Dendritic cell treated with granulocyte-macrophage colony-stimulating factor and Interleukin-4, amounts not matched to agents 40 ng/mL and 50 ng/mL, for 4 days (primary cell): Measurements from ENCODE around the gene F8.

Experiments used
- H3K27ac Mint-ChIP-seq: one replicate; pipeline ENCODE4 v1.8.0; 2022; ENCODE audit warnings: mild to moderate bottlenecking, mixed read lengths
- H3K27me3 Mint-ChIP-seq: one replicate; pipeline ENCODE4 v1.8.0; 2022; ENCODE audit warnings: mild to moderate bottlenecking, mixed read lengths
- H3K36me3 Mint-ChIP-seq: one replicate; pipeline ENCODE4 v1.8.0; 2022; ENCODE audit warnings: low read depth, mixed read lengths
- H3K4me1 Mint-ChIP-seq: one replicate; pipeline ENCODE4 v1.8.0; 2022; ENCODE audit warnings: low read depth, mixed read lengths
- H3K4me3 Mint-ChIP-seq: one replicate; pipeline ENCODE4 v1.8.0; 2022; ENCODE audit warnings: mild to moderate bottlenecking, moderate library complexity, mixed read lengths
- H3K9me3 Mint-ChIP-seq: one replicate; pipeline ENCODE4 v1.8.0; 2022; ENCODE audit warnings: mixed read lengths
- intact Hi-C: fragments of 100-400 bp; cut with micrococcal nuclease; formaldehyde crosslinking; loops from one replicate; pipeline ENCODE4 v1.15.0; 2022

F8 gene

DNA sequence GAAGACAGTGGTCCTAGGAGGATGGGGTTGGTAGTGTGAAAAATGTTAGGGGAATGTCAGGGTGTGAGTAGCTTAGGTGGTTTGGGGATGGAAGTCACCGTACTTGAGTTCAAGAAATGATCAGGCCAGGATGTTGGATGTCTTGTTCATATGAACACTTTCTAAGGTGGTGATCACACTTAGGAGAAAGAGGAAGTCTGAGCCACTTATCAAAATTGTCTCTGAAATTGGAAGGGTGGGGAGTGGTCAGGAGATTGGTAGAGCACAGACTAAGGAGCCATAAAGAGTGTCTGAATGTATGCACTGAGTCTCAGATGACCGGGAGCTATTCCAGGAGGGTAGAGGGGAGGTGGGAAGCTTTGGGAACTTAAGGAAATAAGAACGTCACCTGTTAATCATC, 31.1 kb upstream of the F8 start:
- H3K4me3 Mint-ChIP-seq: no peak overlapping the region
- peaks cover 11% of the 10 kb centered on the region for H3K4me1 Mint-ChIP-seq
- no peak overlapping the region for H3K27ac Mint-ChIP-seq
- H3K27me3 Mint-ChIP-seq: no peaks in the 10 kb centered on the region
- H3K9me3 Mint-ChIP-seq: no peaks in the 10 kb centered on the region
- peaks cover 35% of the 10 kb centered on the region for H3K36me3 Mint-ChIP-seq
- intact Hi-C loops: no loop called here

DNA sequence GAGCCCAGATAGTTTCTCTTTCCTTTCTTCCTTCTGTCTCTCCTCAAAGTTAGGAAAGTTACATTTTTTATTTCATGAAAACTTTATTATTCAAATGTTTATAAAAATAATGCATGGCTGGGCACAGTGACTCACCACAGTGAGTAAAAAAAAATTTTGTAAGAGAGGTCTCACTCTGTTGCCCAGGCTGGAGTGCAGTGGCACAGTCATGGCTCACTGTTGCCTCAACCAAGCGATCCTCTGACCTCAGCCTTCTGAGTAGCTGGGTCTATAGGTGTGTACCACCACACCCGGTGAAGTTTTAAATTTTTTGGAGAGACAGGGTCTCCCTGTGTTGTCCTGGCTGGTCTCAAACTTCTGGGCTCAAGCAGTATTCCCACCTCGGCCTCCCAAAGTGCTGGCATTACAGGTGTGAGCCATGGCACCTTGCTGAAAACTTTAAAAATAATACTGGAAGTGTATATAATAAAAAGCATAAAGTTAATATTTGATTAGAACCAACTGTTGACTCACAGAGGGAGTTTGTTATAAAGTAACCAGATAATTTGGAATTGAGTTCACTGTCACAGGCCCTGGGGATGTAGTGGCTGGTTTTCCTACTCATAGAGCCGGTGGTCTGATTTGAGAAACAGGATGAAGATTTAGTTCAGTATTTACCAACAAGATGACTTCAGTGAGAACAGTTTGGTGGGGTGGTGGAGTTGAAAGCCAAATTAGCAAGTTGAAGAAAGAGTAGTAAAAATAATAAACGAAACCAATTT, 30.4 kb upstream of the F8 start:
- Mint-ChIP-seq H3K4me3 (no peak overlapping the region), H3K27me3 (no peaks in the 10 kb centered on the region), H3K27ac (no peak overlapping the region)

DNA sequence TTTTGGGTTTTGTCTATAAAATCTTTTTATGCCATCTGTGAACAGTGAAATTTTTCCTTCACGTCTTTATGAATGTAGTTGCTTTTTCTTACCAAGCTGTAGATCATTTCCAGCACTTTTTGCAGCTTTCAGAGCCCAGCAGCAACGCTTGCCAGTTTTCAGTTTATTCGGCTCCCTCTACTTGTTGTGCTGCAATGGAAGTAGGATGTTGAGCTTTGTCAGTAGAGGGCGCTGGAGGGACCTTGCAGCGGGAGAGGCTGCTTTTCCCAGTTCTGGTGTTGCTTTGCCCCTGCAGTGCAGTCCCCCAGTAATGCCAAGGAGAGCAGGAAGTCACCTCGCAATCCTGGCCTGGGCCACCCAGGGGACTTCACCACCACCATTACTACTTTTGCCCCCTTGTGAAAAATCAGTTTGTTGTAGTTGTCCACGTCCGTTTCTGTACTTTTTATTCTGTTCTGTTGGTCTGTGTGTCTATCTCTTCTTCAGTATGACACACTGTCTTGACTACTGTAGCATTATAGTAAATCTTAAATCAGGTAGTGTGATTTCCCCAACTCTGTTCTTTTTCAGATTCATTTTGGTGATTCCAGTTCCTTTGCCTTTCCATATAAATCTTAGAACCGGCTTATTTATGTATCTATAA, 26.6 kb upstream of the F8 start:
- peaks cover 12% of the 10 kb centered on the region for H3K4me1 Mint-ChIP-seq
- H3K27ac Mint-ChIP-seq: no peak overlapping the region
- H3K4me3 Mint-ChIP-seq: no peak overlapping the region
- H3K9me3 Mint-ChIP-seq: no peaks in the 10 kb centered on the region
- no peaks in the 10 kb centered on the region for H3K27me3 Mint-ChIP-seq
- H3K36me3 Mint-ChIP-seq: peaks cover 55% of the 10 kb centered on the region
- intact Hi-C loops: no loop called here

More for the DNA sequence above, 30.4 kb upstream of the F8 start:
- peaks cover 12% of the 10 kb centered on the region for H3K4me1 Mint-ChIP-seq
- H3K36me3 Mint-ChIP-seq: peaks cover 39% of the 10 kb centered on the region
- intact Hi-C loops: no loop called here
- H3K9me3 Mint-ChIP-seq: no peaks in the 10 kb centered on the region

DNA sequence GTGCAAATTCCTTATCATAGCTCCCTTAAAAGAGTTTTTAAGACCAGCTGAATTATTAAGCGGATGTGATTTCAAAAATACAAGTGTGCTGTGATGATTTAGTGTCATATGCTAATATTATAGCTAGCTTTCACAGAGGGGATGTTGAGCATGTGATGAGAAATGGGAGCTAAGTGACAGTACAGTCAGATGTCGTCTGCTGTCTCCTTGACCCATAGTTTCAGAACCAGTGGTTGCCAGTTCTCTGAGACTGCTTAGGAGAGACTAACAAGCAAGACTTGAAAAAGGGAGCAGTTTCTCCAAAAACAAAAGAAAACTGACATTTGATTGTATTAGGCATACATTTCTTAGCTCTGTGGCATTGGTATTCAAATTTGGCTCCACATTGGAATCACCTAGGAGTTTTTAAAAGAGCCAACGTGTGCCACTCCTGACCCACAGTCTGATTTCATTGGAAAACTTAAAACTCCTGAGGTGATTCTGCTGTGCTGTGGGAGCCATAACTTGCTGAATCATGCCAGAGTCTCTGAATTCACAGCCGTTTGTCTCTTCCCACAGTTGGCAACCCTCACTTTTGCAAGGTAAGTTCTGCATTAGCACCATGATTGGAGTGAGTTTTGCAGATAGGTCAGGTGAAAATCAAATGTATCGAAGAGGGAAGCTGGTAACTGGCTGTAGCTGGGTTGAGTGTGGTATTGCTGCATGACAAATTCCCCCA, 24.4 kb upstream of the F8 start:
- H3K4me3 Mint-ChIP-seq: no peak overlapping the region
- H3K27ac Mint-ChIP-seq: no peak overlapping the region
- H3K4me1 Mint-ChIP-seq: peaks cover 12% of the 10 kb centered on the region
- H3K36me3 Mint-ChIP-seq: peaks cover 40% of the 10 kb centered on the region
- no peaks in the 10 kb centered on the region for H3K9me3 Mint-ChIP-seq
- intact Hi-C loops: no loop called here
- H3K27me3 Mint-ChIP-seq: no peaks in the 10 kb centered on the region

DNA sequence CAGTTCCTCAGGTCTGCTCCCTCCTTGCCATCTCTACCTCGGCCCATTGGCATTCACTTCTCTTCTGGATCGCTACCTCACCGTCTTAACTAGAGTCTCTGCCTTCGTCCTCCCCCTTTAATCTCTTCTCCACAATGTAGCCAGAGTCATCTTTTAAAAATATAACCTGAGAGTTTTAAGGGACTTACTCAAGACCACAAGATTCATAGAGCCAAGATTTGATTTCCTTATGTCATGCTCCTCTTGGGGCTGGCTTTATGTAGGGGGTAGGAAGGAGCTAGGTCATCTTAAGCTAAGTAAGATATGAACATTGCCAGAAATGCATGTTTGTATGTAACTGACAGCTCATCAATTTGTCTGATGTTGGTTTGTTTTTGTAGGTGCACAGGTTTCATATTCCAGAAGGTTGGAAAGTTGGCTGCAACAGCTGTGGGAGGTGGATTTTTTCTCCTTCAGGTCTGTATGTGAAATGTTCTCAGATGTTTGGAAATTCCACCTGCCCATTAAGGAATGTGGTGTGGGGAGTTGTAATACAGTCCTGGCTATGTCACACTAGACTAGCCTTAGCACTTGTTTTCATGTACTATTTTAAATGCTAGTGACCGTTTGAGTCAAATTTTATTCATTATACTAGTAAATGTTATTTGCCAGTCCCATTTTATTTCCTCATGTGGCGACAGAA, 23.7 kb upstream of the F8 start:
- Mint-ChIP-seq H3K9me3 (no peaks in the 10 kb centered on the region), H3K27ac (no peak overlapping the region), H3K36me3 (peaks cover 33% of the 10 kb centered on the region), H3K27me3 (no peaks in the 10 kb centered on the region), H3K4me1 (peaks cover 12% of the 10 kb centered on the region), H3K4me3 (no peak overlapping the region)
- intact Hi-C loops: no loop called here

DNA sequence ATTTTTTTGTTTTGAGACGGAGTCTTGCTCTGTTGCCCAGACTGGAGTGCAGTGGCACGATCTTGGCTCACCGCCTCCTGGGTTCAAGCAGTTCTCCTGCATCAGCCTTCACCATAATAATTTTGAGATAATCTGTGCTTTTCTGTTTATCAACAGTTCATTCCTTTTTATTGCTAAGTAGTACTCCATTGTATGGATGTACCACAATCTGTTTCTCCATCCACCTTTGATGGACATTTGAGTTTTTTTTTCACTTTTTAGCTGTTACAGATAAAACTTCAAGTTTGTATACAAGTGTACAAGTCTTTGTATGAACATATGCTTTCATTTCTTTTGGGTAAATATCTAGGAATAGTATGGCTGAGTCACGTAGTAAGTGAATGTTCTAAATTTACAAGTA, 13.2 kb upstream of the F8 start:
- peaks cover 5% of the 10 kb centered on the region for H3K4me1 Mint-ChIP-seq
- H3K4me3 Mint-ChIP-seq: no peak overlapping the region
- no peaks in the 10 kb centered on the region for H3K27me3 Mint-ChIP-seq
- peaks cover 28% of the 10 kb centered on the region for H3K36me3 Mint-ChIP-seq
- intact Hi-C loops: no loop called here
- no peaks in the 10 kb centered on the region for H3K9me3 Mint-ChIP-seq
- H3K27ac Mint-ChIP-seq: no peak overlapping the region

DNA sequence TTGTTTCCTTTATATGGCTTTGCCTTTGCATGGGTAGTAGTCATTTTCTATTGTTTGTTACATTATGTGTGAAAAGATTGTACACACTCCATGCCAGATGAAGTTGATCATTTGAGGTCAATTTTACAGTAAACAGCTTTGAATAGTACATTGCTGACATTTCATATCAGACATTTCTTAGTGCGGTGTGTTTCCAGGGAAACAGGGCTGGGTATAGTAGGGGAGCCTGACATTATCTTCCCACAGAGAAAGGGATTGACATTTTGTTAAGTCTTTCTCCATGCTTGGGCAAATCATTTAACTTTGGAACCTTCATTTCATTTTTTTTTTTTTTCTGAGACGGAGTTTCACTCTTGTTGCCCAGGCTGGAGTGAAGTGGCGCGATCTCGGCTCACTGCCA, 9.1 kb upstream of the F8 start:
- H3K9me3 Mint-ChIP-seq: no peaks in the 10 kb centered on the region
- peaks cover 17% of the 10 kb centered on the region for H3K36me3 Mint-ChIP-seq
- intact Hi-C loops: no loop called here
- peaks cover 11% of the 10 kb centered on the region for H3K4me1 Mint-ChIP-seq
- H3K27ac Mint-ChIP-seq: no peak overlapping the region
- no peaks in the 10 kb centered on the region for H3K27me3 Mint-ChIP-seq
- H3K4me3 Mint-ChIP-seq: no peak overlapping the region

DNA sequence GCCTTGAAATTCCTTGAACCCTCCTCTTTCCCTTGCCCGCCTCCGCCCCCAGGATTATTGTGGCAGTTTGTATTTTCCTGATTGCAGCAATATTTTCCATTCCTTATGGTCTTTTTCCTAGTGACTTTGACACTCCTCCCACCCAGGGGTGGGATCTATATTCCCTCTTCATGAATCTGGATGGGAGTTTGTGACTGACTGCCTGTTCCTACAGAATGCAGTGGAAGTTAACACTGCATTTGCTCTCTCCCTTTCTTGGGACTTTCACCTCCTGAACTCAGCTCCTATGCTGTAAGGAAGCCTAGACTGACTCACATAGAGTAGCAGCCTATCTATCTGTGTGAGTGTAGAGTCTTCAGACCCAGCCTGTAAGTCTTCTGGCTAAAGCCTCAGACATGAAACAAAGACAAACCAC, 6.4 kb upstream of the F8 start:
- Mint-ChIP-seq H3K36me3 (no peaks in the 10 kb centered on the region), H3K27ac (no peak overlapping the region), H3K9me3 (no peaks in the 10 kb centered on the region), H3K4me3 (no peak overlapping the region), H3K27me3 (no peaks in the 10 kb centered on the region), H3K4me1 (peaks cover 18% of the 10 kb centered on the region)
- intact Hi-C loops: no loop called here

DNA sequence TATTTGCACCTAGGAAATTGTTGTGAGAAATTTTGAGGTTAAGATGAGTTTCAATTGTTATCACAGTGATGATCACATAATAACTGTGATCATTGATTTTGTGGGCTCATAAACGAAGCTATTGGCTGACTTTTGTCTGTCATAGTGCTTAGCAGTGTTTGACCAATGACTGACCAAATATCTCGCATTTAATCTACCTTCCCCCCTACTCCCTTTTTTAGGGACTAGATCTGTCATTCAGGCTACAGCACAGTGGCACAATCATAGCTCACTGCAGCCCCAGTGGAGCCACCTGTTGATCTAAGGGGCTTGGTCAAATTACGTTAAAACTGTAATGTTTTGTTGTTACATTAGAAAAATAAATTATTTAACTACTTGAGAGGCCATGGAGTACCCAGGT, 5.6 kb upstream of the F8 start:
- intact Hi-C loops: no loop called here
- Mint-ChIP-seq H3K4me1 (peaks cover 22% of the 10 kb centered on the region), H3K27ac (peak overlapping the region; percentile 85), H3K27me3 (no peaks in the 10 kb centered on the region), H3K9me3 (no peaks in the 10 kb centered on the region), H3K4me3 (peak overlapping the region; percentile 74), H3K36me3 (no peaks in the 10 kb centered on the region)

DNA sequence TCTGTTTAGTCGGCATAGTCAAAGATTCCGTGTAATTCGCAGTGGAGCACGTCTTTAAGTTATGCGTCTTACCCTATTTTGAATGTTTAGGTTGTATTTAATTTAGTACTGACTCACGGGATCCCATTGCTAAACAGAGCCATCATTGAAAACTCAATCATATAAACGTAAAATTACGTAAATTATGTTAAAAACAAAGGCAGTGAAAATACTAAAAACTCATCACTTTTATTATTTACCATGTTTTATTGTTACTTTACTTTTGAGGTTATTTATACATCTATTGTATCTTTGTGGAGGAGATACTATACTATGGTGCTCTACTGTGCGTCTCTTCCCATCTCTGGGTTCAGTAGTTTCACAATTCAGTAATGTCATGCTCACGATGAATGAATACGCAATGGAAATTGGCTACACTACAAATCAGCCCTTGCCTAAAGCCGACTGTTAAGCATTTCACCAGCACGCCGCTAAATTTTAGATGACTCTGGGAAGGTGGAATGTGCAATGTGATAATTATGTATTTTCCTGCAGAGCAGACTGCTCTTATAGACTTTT, 5.1 kb upstream of the F8 start:
- Mint-ChIP-seq H3K4me3 (peak overlapping the region; percentile 74), H3K4me1 (peaks cover 25% of the 10 kb centered on the region), H3K27ac (peak overlapping the region; percentile 85), H3K27me3 (no peaks in the 10 kb centered on the region), H3K36me3 (no peaks in the 10 kb centered on the region), H3K9me3 (no peaks in the 10 kb centered on the region)
- intact Hi-C loops: no loop called here

DNA sequence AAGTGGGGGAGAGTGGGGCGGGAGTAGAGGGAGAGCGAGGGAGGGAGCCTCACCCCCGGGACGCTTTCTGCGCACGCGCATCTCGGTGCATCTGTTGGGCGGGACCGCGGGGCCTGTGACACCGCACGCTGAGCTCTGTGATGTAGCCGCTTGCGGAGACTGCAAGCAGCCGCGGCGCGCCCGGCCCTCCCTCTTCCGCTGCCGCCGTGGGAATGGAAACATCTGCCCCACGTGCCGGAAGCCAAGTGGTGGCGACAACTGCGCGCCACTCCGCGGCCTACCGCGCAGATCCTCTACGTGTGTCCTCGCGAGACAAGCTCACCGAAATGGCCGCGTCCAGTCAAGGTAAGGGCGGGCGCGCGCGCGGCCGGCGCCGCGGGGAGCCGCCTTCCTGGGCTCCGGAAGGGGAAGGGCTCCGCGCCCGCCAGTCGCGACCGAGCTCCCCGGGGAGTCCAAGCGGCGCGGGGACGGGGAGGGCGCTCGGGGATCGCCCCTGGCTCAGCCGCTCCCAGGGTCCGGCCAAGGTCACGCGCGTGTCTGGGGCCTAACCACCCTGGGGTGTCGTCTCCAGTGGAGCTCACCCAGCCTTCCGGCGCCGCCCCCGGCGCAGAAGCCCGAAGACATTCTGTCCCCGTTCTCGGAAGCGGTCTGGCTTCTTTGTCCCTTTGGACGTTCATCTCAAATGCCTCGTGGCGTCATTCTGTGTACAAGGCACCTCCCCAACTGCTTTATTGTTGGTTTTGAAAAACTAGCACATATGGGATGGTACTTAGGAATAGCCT, 4.4 kb upstream of the F8 start, which contains the start of gene FUNDC2:
FUNDC2 (plus strand) TSS at position 118 of the 782 bp plus-strand sequence; CDS start at position 213, 95 bp downstream.
- intact Hi-C loops: no loop called here
- no peaks in the 10 kb centered on the region for H3K9me3 Mint-ChIP-seq
- peaks cover 31% of the 10 kb centered on the region for H3K4me1 Mint-ChIP-seq
- H3K27me3 Mint-ChIP-seq: no peaks in the 10 kb centered on the region
- H3K27ac Mint-ChIP-seq: peak within 1 kb of the TSS; percentile 85
- no peaks in the 10 kb centered on the region for H3K36me3 Mint-ChIP-seq
- peak within 1 kb of the TSS; percentile 74 for H3K4me3 Mint-ChIP-seq

DNA sequence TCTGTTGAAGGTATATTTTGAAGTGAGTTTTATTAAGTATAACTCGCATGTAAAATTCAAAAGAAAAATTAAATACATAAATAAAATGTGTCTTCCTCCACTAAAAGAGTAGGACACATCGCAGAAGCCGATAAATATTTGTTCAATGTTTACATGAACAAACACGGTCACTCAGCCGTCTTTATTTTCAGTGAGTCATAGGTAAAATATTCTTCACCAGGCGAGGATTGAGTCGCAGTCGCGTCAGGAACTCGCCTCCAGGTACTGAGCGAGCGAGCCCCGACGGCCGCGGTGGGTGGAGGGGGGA, 3.9 kb upstream of the F8 start:
- peaks cover 31% of the 10 kb centered on the region for H3K4me1 Mint-ChIP-seq
- peak overlapping the region; percentile 85 for H3K27ac Mint-ChIP-seq
- no peaks in the 10 kb centered on the region for H3K36me3 Mint-ChIP-seq
- no peaks in the 10 kb centered on the region for H3K27me3 Mint-ChIP-seq
- H3K4me3 Mint-ChIP-seq: peak overlapping the region; percentile 66
- intact Hi-C loops: no loop called here
- H3K9me3 Mint-ChIP-seq: no peaks in the 10 kb centered on the region
